ENCODE results near the gene ZBTB24.

The ZBTB24 gene

DNA sequence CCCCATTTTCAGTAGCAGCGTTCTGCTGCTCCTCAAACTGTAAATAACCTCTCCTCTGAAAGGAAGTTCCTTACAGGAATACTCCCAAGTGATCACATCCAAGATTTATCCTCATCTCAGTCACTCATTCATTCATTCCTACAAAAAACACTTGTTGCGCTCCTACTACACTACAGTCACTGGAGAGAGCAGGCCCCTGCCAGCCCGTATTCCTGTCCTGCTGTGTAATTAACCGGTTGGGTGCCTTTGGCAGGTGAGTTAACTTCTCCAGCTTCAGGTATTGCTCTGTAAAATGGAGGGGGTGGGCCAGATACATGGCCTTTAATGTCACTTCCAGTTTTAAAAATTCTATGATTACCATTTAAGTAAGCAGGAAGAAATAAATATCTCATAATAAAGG is 15.0 kb upstream of the ZBTB24 start:
- no peak for DNase-seq

DNA sequence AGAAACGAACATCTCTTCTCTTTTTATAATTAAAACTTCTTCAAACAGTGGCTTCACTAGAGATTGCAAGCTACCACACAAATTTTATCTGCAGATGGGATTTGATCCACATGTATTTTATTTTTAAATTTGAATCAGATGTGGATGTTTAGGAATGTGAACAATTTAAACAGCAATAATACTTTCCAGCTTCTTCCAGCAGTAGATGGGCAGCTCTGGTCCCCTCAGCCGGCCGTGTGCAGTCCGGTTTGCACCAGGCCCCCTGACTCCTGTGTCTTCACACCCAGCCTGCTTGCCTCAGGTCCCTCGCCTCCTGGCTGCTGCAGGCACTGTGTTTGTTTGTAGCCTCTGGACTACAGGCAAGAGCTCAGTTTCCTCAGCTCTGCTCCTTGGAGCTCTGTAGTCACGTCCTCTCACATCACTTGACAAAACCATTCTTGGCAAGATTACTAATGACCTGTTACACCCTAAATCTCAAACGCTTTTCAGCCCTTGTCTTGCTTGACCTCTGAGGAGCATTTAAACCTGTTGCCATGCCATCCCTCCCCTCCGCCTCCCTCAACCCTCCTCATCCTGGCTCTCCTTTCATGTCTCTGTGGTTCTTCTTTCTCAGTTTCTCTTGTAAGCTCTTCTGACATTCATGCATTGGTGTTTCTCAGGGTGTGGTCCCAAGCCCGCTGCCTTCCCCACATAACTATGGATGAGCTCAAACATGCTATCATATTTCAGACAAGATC is 13.2 kb upstream of the ZBTB24 start:
- DNase-seq, result no peak

DNA sequence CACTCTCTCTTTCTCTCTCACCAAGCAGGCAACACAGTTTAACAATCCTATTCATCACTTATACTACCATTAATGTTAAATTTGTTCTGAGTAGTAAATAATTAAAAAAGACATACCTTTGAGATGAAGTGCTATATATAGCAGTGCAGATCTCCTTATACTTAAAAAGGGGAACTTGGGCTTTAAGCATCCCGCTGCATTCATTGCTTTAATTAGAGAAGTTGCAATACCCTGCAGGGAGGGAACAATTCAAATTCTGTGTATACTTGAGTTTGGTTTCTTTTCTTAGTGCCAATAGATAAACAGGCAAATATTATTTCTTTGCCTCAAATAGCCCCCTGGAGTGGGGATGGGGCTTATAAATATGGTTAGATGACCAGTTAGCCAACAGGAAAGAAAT is 10.8 kb upstream of the ZBTB24 start:
- DNase-seq, result no peak

DNA sequence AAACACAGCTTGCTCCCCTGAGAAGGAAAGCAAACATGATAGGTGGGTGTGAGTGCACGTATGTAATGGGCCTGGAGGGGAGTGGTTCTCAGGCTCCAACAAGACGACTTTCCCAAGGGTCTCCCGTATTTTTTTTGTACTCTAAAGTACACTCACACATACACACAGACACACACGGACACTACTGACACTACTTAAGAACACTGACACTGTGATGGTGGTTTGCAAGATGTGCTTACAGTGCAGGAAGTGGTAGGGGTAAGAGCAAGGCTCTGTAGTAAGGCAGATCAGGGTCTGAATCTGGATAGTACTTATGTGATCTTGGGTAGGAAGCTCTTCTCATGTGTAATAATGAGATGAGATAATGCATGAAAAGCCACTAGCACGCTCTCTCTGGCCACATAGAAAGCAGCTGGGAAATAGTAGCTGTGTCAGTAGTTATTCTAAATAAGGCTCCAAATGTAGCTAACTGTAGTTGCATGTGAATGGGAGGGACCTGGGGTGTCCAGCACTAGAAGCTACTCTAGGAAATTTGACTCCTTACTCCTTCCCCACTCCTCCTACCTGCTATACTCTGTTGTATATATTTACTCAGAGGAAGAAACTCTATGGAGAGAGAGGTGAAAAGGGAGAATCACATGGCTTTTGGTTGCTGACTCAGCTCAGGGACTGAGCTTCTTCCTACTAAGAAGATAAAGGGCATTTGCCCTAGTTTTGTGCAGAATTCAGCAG is 8.4 kb upstream of the ZBTB24 start:
- DNase-seq, result no peak

DNA sequence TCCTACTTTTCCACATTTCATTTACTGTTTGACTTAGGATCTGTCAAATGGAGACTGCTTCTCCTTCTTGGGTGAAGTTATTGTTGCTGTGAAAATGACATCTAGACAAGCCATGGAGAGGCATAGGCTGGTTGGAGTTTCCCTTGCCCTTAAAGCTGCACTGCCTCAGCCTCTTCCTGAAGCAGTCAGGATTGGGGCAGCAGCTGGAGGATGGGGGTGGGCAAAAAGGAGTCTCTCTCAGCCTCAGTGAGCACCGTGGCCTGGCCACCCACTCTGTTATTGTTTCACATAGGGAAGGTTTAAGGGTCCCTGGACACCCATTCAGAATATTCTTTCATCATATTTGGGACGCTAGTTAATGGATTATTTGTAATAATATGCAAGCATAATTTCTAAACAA is 7.7 kb upstream of the ZBTB24 start:
- no peak for DNase-seq

DNA sequence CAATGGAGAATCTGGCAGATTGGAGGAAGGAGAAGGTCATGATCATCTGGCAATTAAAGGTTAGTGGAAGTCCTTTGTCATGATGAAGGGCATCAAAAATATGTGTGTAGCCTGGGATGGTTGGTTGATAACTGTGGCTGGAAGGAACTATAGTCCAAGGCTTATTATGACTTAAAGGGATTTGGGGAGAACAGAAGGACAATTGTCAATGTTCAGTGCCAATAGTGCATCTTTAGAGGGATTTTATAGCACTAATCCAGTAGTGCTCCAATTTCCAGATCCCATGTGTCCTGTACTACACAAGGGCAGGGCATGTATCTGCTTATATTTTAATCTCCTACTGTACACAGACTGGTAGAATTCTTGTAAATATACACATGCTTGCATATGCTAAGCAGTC is 5.0 kb upstream of the ZBTB24 start:
- no peak for DNase-seq

DNA sequence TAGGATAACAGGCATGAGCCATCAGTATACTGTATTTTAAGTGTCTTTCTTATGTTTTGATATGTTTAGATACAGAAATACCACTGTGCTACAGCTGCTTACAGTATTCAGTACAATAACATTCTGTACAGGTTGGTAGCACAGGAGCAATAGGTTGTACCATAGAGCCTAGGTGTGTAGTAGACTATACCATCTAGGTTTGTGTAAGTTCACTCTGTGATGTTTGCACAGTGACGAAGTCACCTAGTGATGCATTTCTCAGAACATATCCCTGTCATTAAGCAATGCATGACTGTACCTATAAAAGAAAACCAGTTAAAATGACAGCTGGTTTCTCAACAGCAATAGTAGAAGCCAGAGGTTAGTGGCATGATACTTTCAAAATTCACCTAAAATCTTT is 3.0 kb upstream of the ZBTB24 start:
- no peak for DNase-seq

DNA sequence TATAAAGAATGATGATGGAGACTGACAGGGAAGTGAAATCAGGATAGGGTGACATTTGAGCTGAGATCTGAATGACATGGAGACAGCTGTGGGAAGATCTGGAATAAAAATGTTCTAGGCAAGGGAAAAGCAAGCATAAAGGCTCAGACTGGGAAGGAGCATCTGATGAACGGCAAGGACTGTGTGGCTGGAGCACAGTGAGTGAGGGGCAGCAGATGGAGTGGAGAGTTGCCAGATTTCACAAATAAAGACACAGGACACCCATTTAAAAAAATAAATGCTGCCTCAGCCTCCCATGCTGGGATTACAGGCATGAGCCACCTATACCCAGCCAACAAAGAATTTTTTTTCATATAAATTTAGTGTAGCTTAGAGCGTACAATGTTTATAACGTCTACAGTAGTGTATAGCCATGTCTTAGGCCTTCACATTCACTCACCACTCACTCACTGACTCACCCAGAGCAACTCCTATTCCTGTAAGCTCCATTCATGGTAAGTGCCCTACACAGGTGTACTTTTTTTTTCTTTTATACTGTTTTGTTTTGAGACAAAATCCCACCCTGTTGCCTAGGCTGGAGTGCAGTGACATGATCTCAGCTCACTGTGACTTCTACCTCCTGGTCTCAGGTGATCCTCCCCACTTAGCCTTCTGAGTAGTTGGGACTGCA is 2.4 kb upstream of the ZBTB24 start:
- DNase-seq, result no peak

DNA sequence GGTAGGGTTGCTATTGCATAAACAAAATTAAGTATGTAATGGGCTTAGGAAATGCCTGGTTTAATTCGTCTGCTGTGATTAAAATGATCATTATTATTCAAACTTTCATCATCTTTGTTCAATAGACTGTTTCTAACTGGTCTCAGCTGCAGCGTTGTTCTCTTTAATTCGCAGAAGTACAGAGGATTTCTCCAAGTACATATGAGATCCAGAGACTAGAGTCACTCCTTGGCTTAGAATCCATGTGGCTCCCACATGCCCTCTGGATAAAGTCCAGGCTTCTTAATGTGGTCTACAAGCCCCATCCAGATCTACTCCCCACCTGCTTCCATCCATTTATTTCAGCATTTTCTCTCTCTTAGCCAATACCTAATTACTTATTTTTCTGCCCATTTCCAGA is 1.1 kb upstream of the ZBTB24 start:
- no peak for DNase-seq

DNA sequence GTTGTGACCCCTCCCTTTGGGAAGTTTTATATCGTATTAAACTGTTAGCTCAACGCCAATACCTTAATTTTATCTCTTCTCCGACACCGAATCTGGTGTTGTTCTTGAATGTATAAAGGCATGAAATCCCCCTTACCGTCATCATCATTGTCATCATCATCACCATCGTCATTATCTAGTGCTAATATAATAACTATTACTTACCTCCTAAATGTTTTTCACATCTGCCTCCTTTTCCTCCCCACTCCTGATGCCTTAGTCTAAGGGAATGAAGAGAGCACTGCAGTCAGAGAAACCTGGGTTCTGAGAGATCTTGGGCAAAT is 677 bp upstream of the ZBTB24 start:
- DNase-seq, result no peak

DNA sequence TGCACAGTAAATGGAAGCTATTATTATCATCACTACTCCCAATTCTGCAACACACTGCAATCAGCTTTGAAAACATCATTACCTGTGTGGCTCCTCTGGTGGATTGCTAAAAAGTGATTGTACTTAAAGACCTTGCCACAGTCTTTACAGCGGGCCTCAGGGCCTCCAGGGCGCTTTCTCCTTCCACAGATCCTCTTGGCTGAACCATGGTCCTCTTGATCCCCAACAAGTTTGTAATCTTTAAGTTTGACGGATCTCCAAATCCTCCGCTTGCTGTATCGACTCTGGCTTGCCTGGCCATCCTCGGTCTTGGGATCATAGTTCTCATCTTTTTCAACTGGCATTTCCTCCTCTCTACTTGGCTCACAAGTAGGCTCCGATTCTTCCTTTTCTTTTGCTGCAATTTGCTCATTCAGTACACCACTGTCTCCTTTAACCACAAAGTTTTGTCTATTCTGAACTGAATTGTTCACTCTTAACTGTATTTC is 2.0 kb downstream of the ZBTB24 start:
- DNase-seq, result no peak

DNA sequence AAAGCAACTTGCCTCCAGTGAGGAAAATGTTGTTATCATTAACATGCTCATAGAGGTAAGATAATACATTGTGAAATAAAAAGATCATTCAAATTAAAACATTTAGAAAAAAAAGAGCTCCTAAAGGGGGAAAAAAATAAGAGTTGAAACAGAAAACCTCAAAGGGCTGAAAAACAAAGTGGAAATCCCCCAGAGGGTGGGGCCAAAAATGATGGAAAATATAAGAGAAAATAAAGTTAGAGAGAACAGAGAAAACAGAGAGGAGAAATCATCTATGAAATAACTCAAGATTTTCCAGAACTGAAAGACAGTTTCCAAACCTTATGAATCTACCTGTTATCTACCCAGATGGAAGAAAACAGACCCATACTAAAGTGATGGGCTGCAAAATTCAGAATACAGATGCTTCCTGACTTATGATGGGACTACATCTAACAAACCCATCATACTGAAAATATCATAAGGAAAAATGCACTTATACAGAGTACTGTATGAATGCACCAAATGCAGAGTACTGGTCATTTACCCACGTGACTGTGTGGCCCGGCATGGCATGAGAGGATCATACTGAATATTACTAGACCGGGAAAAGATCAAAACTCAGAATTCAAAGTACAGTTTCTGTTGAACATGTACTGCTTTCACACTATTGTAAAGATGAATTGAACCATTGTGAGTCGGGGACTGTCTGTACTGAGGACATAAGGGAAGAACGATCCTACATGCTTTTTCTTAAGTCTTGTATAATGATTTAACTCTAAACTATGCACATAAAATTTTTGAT is 4.0 kb downstream of the ZBTB24 start:
- no peak for DNase-seq

DNA sequence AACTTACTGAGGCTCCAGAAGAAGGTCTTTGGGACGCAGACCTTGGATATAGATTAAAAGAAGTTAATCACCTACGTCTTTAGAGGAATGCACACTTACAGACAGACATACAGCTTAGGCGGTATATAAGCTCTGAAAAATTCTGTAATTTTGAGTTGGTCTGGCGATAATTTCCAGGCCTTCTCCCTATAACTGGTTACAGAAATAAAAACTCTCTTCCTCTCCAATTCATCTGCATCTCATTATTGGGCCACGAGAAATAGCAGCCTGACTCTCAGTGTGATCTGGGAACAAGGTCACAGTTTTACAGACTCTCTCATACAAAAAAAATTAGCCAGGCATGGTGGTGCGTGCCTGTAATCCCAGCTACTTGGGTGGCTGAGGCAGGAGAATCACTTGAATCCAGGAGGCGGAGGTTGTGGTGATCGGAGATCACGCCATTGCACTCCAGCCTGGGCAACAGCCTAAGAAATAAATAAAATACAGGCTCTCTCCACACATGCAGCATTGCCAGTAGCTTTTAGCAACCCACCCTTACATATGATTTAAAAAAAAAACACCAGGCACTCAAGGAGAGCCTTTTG is 4.7 kb downstream of the ZBTB24 start:
- no peak for DNase-seq

DNA sequence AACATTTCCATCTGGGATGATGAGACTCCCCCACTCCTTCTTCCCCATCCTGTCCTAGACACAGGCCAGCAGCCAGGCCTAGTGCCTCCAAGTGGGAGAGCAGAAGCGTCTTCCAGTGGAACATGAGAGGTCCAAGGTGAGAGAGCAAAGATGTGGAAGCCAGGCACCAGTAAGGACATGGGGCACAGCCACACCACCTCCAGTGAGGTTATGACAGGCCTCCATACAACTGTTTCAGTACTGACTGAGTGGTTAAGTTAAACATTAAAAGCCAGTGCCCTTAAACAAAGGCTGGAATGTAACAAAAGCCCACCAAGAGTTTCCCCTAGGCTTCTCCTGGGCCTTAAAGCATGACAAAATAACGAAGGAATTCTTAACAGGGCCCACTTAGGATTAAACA is 5.3 kb downstream of the ZBTB24 start:
- DNase-seq, result no peak

DNA sequence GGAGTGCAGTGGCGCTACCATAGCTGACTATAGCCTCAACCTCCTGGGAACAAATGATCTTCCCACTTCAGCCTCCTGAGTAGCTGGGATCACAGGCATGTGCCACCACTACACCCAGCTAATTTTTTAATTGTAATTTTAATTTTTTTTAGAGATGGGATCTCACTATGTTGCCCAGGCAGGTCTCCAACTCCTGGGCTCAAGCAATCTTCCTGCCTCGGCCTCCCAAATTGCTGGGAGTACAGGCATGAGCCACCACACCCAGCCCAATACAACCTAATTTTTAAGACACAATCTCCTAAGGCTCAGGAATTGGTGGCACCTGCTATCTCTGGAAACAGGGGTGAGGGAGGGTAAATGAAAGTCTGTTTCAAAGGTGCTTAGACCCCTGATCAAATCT is 5.8 kb downstream of the ZBTB24 start:
- DNase-seq, result no peak

DNA sequence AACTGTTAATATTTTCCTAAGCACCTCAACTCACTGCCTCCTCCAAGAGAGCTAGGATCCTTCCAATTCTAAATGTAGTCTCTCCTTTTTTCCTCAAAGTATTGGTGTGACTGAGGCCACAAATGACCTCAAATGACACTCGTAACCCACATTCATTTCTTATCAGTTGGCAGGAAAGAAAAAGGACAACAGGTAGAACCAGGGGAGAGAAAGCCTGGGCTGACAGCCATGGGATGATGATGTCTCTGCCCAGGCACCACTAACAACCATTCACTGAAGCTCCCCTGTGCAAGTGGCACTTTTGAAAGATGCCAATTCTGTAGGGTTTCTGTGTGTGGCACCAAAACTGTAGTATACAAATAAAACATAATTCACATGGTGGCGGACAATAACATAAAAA is 7.4 kb downstream of the ZBTB24 start:
- no peak for DNase-seq

DNA sequence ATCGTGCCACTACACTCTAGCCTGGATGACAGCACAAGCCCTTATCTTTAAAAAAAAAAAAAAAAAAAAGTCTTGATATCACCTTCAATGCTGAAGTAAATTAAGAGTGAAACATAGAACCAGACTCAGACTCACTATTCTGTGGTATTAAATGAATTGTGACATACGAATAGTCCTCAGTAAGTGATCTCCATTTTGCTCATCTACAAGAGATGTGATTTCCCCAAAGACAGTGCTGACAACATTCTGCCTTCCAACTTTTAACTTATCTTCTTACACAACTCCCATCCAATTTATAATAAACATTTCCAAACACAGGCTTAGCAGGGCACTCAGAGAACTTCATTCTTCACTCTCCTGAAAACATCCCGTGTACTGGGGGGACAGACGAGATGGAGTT is 8.0 kb downstream of the ZBTB24 start:
- DNase-seq, result no peak

DNA sequence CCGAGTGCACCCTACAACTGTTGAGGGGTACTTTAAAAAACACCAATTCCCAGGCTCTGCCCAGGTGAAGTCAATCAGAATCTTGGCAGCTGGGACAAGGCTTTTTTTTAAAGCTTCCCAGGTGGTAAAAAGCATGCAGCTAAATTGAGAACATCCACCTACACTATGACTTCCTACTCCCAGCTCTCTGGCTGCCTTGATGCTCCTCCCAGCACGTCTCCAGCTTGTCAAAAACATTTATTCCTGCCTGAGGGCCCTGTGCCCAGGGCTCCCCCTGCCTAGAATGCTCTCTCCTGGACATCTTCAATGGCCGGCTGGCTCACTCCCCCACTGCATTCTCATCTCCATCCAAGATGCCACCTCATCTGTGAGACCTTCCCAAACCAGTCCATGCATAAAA is 9.9 kb downstream of the ZBTB24 start:
- DNase-seq, result no peak

DNA sequence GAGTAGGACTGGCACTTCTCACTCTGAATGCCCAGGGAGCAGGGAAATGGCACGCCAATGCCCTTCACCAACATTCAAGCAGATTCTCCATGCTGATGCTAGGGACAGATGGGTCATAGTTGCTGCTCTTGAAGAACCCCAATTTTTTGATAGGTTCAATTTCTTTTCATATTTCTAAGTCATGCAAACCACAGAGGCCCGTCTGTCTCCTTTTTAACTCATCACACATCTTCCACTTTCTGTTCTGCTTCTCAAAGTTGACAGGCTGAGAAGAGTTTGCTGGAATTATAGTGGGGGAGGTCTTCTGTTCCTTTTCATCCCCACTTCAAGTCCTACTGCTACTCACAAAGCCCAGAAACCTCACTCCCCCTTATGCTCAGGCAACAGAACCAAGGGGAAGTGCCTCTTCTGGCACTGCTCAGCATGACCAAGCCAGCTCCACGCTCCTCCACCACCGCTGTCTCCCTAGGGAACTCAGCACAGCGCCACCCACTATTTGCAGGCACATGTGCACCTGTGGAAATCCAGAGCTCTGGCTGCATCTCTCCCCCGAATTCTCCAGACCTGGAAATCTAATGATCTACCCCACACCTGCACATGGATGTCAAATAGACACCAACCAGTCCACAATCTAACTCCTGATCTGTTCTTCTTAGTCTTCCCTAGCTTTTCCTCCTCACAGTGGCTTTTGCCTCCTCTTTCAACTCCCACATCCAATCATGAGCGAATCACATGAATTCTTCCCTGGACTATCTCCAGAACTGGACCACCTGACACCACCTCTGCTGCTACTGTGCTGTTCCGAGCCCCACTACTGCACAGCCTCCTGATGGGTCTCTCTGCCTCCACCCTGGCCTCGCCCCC is 10.7 kb downstream of the ZBTB24 start:
- DNase-seq, result no peak

DNA sequence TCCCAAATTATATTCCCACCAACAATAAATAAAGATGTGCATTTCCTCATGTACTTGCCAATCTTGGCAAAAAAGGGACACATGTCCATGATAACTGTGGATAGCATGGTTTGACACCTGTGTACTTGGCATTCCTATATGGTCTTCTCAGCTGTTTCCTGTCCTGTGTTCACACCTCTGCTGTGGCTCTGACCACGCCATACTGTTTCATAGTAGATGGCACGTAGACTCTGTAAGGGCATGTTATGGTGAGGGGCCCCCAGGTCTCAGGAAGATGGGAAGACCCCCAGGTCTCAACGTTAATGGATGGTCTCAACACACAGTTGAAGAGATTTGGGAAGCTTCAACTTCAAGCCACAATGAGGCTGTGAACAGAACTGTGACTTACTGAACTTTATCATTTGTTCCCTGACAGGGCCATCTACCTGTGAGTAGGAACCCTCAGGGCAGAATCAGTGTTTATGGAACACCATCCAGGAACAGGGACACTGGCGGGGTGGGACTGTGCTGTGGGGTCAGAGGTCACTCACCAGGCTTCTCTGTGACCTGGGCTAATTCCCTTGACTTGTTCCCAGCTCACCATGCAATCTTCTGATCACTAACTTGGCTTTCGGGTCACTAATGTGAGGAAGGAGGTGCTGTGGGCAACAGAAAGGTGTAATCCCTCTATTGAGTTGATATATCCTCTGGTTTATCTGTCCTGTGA is 11.8 kb downstream of the ZBTB24 start:
- DNase-seq, result no peak

DNA sequence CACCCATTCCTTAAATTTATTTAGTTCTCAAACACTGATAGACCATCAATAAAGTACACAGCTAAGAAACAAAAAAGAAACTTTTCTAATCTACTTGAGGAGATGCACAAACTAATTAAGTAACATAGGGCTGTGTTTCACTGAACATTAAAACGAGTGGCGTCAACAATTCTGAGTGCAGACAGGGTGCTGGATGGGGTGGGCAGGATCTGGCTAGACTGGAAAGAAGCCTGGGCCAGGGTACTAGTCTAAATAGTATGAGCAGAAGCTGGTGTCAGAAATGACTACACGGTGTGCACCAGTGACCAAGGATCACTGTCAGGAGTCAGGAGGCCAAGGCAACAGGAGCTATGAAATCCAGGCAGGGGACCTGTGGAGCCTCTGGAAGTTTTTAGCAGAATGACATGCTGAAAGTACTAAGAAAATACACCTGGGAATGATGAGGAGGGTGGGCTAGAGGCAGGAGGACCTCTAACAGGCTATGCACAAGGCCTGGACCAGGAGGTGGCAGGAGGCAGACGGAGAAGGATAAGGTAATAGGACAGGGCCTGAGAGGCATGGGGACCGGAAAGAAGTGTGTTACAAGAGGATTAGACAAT is 13.3 kb downstream of the ZBTB24 start:
- no peak for DNase-seq
